ENCODE measurements around the gene PEAK1. TPM values are rescaled to one million over a fixed set of nuclear protein-coding genes. Genes with fewer than 3 reads are reported as not detected.

The PEAK1 gene
- total and polyA plus RNA-seq, 2 donors (not counting 3 experiments of a cell fraction or from before 2014, with no cell fraction given), result 17.9 to 91.9 TPM

GRCh38 chr15:77395013-77395774 is 24.7 kb downstream of the PEAK1 start:
- POLR2A ChIA-PET, result no interaction called here
- TF ChIP-seq GATA2 (IDR thresholded peaks at IDR 0.05; ENCODE audit: insufficient read depth, insufficient read length, low read depth, low read length) (no peak), EZH2 (IDR thresholded peaks at IDR 0.05; ENCODE audit: borderline replicate concordance, low read depth, low read length, severe bottlenecking) (no peak)
- Histone ChIP-seq H4K20me1 (replicated peaks; ENCODE audit: control insufficient read depth, extremely low read depth, insufficient read depth, low read length) (peaks cover 19% of the 10 kb centered on the region), H3K4me2 (ENCODE audit: insufficient read depth, low read length) (no peak overlapping the region), H3K36me3 (ENCODE audit: control insufficient read depth in 2 of 2, extremely low read depth in 1 of 2, insufficient read depth in 2 of 2, low read length in 2 of 2) (no peaks in the 10 kb centered on the region), H3K4me3 (replicated peaks in 1 of 3; ENCODE audit: insufficient read depth in 1 of 3, low read depth in 1 of 3, low read length in 3 of 3) (no peak overlapping the region), H3K27ac (ENCODE audit: insufficient read depth, low read depth, low read length) (no peak overlapping the region), H3K9me1 (replicated peaks; ENCODE audit: control insufficient read depth, extremely low read depth, insufficient read depth, low read length) (no peaks in the 10 kb centered on the region), H3K9ac (replicated peaks; ENCODE audit: extremely low read depth, insufficient read depth, low read length) (no peak overlapping the region), H3K27me3 (ENCODE audit: control insufficient read depth in 2 of 2, insufficient read depth in 2 of 2, low read length in 2 of 2) (no peaks in the 10 kb centered on the region), H3K4me1 (ENCODE audit: control insufficient read depth, extremely low read depth, insufficient read depth, low read length) (no peaks in the 10 kb centered on the region), H3K9me3 (replicated peaks; ENCODE audit: control insufficient read depth, insufficient read depth, low read length) (peaks cover 2% of the 10 kb centered on the region), H3K79me2 (ENCODE audit: control insufficient read depth, insufficient read depth, low read length) (peaks cover 96% of the 10 kb centered on the region), H2AFZ (ENCODE audit: low read depth, low read length) (no peak overlapping the region)
- DNase-seq (ENCODE audit: low read depth, low spot score), result no peak
- intact Hi-C loops (cut with micrococcal nuclease), result no loop called here
- CTCF ChIA-PET, result no interaction called here
- FAIRE-seq, result no peak
- no TSS peak for BruUV-seq (replicated peaks)
- dilution Hi-C loops (cut with MboI; ENCODE audit: extremely low pct_ligation_motif_present, low sequenced_read_pairs), result no loop called here

- intact Hi-C loops (cut with micrococcal nuclease), result no loop called here
- ChIA-PET POLR2A (no interaction called here), CTCF (interaction anchor here (0.7 to 1.3 kb wide), 2 partner anchors 10 to 150 kb away, joined by 3 read pairs; no protein-coding TSS in a partner anchor)
- dilution Hi-C loops (cut with MboI; ENCODE audit: extremely low pct_ligation_motif_present, low sequenced_read_pairs), result no loop called here
- H3K36me3 ChIP-seq (ENCODE audit: control insufficient read depth in 2 of 2, extremely low read depth in 1 of 2, insufficient read depth in 2 of 2, low read length in 2 of 2), result no peaks in the 10 kb centered on the region
- no peaks in the 10 kb centered on the region for H3K27me3 ChIP-seq (ENCODE audit: control insufficient read depth in 2 of 2, insufficient read depth in 2 of 2, low read length in 2 of 2)
- H3K9me3 ChIP-seq (replicated peaks; ENCODE audit: control insufficient read depth, insufficient read depth, low read length), result no peaks in the 10 kb centered on the region
- no peak for FAIRE-seq
- DNase-seq (ENCODE audit: low read depth, low spot score), result no peak
- no peak for TF ChIP-seq JUN (IDR thresholded peaks at IDR 0.05; ENCODE audit: borderline replicate concordance, insufficient read depth, insufficient read length, low read depth)
- TF ChIP-seq EZH2 (IDR thresholded peaks at IDR 0.05; ENCODE audit: borderline replicate concordance, low read depth, low read length, severe bottlenecking), result no peak
- TF ChIP-seq FOS (IDR thresholded peaks at IDR 0.05; ENCODE audit: borderline replicate concordance, insufficient read depth, low read length), result no peak
- TF ChIP-seq GATA2 (IDR thresholded peaks at IDR 0.05; ENCODE audit: insufficient read depth, insufficient read length, low read depth, low read length), result no peak
- no peak for TF ChIP-seq MAX (IDR thresholded peaks at IDR 0.05; ENCODE audit: insufficient read depth, insufficient read length)
- no peak for TF ChIP-seq CTCF (IDR thresholded peaks at IDR 0.05; ENCODE audit: extremely low read depth in 1 of 2, insufficient read depth in 1 of 2, low read depth in 1 of 2, low read length in 2 of 2)
- TF ChIP-seq POLR2A (IDR thresholded peaks at IDR 0.05; ENCODE audit: low read depth, low read length), result no peak
- no peak for TF ChIP-seq MYC (IDR thresholded peaks at IDR 0.05; ENCODE audit: low read depth, low read length)
- TF ChIP-seq POLR2AphosphoS5 (IDR thresholded peaks at IDR 0.05; ENCODE audit: insufficient read depth, low read depth, low read length), result no peak
- H3K79me2 ChIP-seq (ENCODE audit: control insufficient read depth, insufficient read depth, low read length), result peaks cover 94% of the 10 kb centered on the region
- H3K4me3 ChIP-seq (replicated peaks in 1 of 3; ENCODE audit: insufficient read depth in 1 of 3, low read depth in 1 of 3, low read length in 3 of 3), result no peak overlapping the region
- no peak overlapping the region for H3K27ac ChIP-seq (ENCODE audit: insufficient read depth, low read depth, low read length)
- BruUV-seq (replicated peaks), result no TSS peak
- no peaks in the 10 kb centered on the region for H3K9me1 ChIP-seq (replicated peaks; ENCODE audit: control insufficient read depth, extremely low read depth, insufficient read depth, low read length)
- no peaks in the 10 kb centered on the region for H3K4me1 ChIP-seq (ENCODE audit: control insufficient read depth, extremely low read depth, insufficient read depth, low read length)
- H2AFZ ChIP-seq (ENCODE audit: low read depth, low read length), result no peak overlapping the region
- H3K9ac ChIP-seq (replicated peaks; ENCODE audit: extremely low read depth, insufficient read depth, low read length), result no peak overlapping the region
- no peak overlapping the region for H3K4me2 ChIP-seq (ENCODE audit: insufficient read depth, low read length)
- H4K20me1 ChIP-seq (replicated peaks; ENCODE audit: control insufficient read depth, extremely low read depth, insufficient read depth, low read length), result peaks cover 19% of the 10 kb centered on the region
These were observed 26.4 kb downstream of the PEAK1 start for GRCh38 chr15:77393471-77393840.
